GM18508 (cell line): ENCODE data around the gene BMPER.

Experiments
- ATAC-seq: cut with Tn5 transposase; IDR thresholded peaks from one replicate; pipeline ENCODE4 v1.9.1; 2021; ENCODE audit warnings: moderate number of reproducible peaks; ENCODE audit not compliant: insufficient read depth, unreplicated experiment

BMPER gene

GRCh38 chr7:34057956-34058355 lies 152.6 kb downstream of the BMPER start:
- no peak for ATAC-seq

- no peak for ATAC-seq
Observed at GRCh38 chr7:34058801-34059135, 153.4 kb downstream of the BMPER start.

- ATAC-seq, result no peak
Observed at GRCh38 chr7:34059136-34059828, 153.9 kb downstream of the BMPER start.

GRCh38 chr7:34060196-34060947 lies 155.0 kb downstream of the BMPER start:
- no peak for ATAC-seq

GRCh38 chr7:34061149-34061548 lies 155.8 kb downstream of the BMPER start:
- no peak for ATAC-seq

GRCh38 chr7:34062341-34062740 lies 157.0 kb downstream of the BMPER start:
- no peak for ATAC-seq

- no peak for ATAC-seq
Observed at GRCh38 chr7:34062826-34063225, 157.5 kb downstream of the BMPER start.

GRCh38 chr7:34064519-34065158 lies 159.3 kb downstream of the BMPER start:
- ATAC-seq, result no peak

- ATAC-seq, result no peak
Observed at GRCh38 chr7:34066411-34066810, 161.1 kb downstream of the BMPER start.

GRCh38 chr7:34067005-34067778 lies 161.9 kb downstream of the BMPER start:
- ATAC-seq, result no peak

- ATAC-seq, result no peak
Observed at GRCh38 chr7:34069676-34070075, 164.3 kb downstream of the BMPER start.

GRCh38 chr7:34070511-34071323 lies 165.4 kb downstream of the BMPER start:
- ATAC-seq, result no peak

GRCh38 chr7:34073676-34074075 lies 168.3 kb downstream of the BMPER start:
- ATAC-seq, result no peak

- no peak for ATAC-seq
Observed at GRCh38 chr7:34074421-34074820, 169.1 kb downstream of the BMPER start.

GRCh38 chr7:34075523-34076370 lies 170.4 kb downstream of the BMPER start:
- no peak for ATAC-seq

- ATAC-seq, result no peak
Observed at GRCh38 chr7:34077168-34077567, 171.8 kb downstream of the BMPER start.

GRCh38 chr7:34078864-34079263 lies 173.5 kb downstream of the BMPER start:
- ATAC-seq, result no peak

- ATAC-seq, result no peak
Observed at GRCh38 chr7:34080513-34080912, 175.2 kb downstream of the BMPER start.

- ATAC-seq, result no peak
Observed at GRCh38 chr7:34081935-34082334, 176.6 kb downstream of the BMPER start.
